GM10266 (cell line): Measurements from ENCODE around the gene TMPRSS2.

Experiments
- DNase-seq: peaks from one replicate; pipeline ENCODE4 v3.0.0; 2012; ENCODE audit errors: extremely low spot score
- TF ChIP-seq, protein P1 (sequence below): IDR thresholded peaks from 2 replicates; pipeline ENCODE4 v1.5.1; 2012; ENCODE audit warnings: mild to moderate bottlenecking, low read depth; ENCODE audit not compliant: control insufficient read depth, insufficient read depth; ENCODE audit errors: missing control alignments

TMPRSS2 gene

DNA sequence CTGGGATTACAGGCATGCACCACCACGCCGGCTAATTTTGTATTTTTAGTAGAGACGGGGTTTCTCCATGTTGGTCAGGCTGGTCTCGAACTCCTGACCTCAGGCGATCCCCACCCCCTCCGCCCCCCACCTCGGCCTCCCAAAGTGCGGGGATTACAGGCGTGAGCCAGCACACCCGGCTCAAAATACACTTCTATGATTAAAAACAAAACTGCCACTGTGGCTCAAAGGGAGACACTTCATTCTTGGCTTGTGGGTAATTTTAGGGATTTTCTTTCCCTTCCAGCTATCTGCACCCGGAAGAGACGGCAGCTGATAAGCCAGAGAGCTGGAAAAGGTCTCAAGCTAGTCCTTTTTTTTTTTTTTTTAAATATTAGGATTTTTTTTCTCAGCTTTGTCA, 24.5 kb downstream of the TMPRSS2 start:
- TF ChIP-seq, protein P1, sequence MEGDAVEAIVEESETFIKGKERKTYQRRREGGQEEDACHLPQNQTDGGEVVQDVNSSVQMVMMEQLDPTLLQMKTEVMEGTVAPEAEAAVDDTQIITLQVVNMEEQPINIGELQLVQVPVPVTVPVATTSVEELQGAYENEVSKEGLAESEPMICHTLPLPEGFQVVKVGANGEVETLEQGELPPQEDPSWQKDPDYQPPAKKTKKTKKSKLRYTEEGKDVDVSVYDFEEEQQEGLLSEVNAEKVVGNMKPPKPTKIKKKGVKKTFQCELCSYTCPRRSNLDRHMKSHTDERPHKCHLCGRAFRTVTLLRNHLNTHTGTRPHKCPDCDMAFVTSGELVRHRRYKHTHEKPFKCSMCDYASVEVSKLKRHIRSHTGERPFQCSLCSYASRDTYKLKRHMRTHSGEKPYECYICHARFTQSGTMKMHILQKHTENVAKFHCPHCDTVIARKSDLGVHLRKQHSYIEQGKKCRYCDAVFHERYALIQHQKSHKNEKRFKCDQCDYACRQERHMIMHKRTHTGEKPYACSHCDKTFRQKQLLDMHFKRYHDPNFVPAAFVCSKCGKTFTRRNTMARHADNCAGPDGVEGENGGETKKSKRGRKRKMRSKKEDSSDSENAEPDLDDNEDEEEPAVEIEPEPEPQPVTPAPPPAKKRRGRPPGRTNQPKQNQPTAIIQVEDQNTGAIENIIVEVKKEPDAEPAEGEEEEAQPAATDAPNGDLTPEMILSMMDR, result no peak
- DNase-seq, result no peak

DNA sequence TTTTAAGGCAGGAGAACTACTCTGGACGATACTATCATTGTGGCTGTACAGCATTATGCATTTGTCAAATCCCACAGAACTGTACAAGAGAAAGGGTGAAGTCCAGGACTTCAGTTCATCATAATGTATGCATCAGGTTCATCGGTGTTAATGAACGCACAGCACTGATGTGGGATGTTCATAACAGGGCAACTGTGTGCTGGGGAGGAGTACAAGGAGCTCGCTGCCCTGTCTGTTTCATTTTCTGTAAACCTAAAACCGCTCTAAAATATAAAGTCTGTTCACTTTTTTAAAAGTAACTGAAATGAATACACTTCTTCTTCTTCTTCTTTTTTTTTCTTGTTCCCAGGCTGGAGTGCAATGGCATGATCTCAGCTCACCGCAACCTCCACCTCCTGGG, 25.0 kb downstream of the TMPRSS2 start:
- TF ChIP-seq, protein P1, result no peak
- DNase-seq, result no peak

DNA sequence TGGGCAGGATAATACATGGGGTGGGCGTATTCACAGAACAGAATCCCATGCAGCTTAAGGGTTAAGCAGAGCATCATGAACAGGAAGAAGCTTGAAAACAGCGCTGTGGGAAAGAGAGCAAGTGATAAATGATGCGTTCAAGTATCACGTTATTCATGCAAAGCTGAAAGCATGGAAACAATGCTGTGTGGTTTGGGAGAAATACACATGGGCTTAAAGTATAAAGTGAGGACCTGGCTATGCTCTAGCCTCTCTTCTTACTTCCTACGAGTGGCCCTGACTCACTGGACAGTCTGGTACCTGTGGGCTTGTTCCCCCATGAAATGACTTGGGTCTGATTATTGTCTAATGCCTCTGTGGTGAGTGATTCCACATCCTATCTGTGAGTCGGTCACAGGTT, 25.7 kb downstream of the TMPRSS2 start:
- no peak for DNase-seq
- TF ChIP-seq, protein P1, result no peak

DNA sequence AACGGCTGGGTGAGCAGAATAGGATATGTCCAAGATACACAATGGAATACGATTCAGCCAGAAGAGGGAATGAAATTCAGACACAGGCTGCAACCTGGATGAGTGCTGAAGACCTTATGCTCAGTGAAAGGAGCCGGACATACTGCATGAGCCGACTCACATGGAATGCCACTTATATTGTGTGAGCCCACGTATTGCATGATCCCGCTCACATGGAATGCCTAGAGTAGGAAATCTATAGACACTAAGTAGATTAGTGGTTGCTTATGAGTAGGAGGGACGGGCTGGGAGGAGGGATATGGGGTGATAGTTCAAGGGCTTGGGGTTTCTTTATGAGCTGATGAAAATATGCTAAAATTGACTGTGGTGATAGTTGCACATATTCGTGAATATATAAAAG, 26.8 kb downstream of the TMPRSS2 start:
- no peak for DNase-seq

DNA sequence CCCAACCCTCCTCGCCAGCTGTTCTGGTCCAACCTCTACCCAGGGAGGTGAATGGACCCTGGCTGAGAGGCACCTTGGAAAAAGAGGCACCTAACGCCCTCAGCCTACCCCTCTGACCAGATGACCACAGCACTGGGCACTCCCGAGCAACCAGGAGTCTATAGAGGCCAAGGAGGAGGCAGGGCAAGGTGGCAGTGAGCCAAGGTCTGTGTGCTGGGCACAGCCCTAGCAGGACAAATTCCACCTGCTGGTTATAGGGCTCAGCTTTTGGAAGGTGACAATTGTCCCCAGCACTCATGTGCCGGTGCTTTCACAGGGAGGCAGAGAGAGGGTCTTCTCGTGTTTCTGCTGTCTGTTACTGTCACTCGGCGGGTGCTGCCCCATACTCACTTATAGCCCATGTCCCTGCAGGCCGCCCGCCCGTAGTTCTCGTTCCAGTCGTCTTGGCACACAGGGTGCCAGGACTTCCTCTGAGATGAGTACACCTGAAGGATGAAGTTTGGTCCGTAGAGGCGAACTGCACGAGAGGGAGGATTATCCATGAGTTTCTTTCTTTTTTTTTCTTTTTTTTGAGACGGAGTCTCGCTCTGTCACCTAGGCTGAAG, 27.8 kb downstream of the TMPRSS2 start:
- TF ChIP-seq, protein P1, result no peak
- DNase-seq, result no peak

More for the DNA sequence above, 26.8 kb downstream of the TMPRSS2 start:
- TF ChIP-seq, protein P1, result no peak

DNA sequence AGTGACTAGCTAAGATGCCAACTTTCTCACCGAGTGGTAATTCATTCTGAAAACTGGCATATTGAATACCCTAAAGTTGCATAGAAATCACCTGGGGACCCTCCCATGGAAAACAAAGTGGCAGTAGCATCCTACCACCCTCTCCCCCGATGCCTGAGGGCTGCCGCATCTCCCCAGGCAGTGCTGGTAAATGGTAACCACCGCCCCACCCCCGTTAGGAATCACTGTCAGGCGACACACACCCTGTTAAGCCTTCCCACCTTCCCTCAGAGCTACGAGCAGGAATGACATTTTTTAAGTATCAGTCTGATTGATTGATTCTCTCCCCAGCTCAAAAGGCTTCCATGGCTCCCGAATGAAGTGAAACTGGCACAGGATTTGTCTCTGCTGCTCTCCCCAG, 28.3 kb downstream of the TMPRSS2 start:
- TF ChIP-seq, protein P1, result no peak
- DNase-seq, result no peak

DNA sequence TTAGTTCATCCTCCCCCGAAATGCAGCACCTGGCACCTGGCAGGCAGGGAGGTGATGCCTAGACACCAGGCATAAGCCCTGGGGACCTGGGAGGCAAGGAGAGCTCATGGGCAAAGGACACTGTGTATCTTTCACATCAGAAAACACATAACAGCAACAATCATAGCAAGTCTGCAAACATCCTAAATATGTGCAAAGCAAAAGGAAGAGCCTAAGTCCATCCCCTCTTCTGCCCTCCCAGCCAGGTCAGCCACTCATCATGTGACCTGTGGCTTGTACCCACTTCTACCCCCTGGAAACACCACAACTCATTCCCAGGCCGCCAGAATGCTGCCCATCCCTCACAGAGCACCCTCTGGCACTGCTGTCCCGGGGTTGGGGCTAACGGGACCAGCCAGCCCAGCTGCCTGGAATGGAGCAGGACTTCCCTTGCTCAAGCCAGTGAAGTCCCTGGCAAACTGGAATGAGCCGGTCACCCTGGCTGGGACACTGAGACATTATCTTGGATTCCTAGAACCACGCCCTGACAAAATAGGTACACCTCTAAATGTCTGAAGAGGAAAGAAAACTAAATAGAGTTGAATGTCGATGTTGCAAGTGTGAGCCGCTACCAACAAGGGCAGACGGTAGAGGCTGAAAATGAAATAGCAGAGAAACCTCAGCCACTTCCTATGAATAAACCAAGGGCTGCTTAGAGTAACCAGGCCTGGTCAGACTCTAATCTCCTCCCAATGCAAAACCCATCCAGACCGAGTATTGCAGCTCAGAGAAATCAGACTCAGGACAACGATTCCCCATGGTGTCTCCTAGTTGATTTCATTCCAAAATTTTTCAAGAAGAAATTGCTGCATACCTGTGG, 29.4 kb downstream of the TMPRSS2 start:
- TF ChIP-seq, protein P1, result no peak
- DNase-seq, result no peak
